ENCODE measurements around the gene SZT2.

The SZT2 gene

DNA sequence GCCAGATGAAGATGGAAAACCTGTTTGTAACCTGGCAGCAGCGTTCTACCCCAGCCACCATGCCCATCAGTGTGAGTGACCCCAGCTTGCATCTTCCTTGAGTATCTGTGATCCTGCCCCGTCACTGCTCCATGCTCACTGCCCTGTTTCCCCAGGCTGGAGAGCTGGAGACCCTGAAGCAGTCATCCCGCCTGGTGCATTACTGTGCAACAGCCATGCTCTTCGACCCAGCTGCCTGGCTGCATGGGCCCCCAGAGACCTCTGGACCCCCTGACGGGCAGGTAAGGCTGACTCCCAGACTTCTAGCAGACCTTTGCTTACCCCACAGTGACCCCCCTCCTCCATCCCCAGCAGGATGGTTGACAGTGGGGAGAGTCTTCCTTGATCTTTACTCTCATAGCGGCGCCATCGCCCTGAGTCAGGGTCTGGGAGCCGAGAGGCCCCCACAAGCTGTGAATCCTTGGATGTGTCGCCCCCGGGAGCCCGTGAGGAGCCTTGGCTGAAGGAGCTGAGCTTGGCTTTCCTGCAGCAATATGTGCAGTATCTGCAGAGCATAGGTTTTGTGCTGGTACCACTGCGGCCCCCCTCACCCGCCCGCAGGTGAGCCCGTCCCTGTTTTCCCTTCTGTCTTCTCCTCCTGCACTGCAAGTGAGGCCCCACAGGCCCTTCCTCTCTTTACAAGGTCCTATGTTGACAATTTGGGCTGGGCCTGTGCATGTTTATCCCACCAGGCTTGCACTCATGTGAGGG lies 53.7 kb downstream of the SZT2 start:
- TF ChIP-seq CTCF (IDR thresholded peaks at IDR 0.05; ENCODE audit: extremely low read depth, insufficient read depth, missing control alignments), result no peak
- no peak for DNase-seq (ENCODE audit: low spot score)
- in situ Hi-C loops (cut with MboI; ENCODE audit: low pct_unique_long_range_greater_than_20kb, low sequenced_read_pairs, unreplicated experiment), result no loop called here

DNA sequence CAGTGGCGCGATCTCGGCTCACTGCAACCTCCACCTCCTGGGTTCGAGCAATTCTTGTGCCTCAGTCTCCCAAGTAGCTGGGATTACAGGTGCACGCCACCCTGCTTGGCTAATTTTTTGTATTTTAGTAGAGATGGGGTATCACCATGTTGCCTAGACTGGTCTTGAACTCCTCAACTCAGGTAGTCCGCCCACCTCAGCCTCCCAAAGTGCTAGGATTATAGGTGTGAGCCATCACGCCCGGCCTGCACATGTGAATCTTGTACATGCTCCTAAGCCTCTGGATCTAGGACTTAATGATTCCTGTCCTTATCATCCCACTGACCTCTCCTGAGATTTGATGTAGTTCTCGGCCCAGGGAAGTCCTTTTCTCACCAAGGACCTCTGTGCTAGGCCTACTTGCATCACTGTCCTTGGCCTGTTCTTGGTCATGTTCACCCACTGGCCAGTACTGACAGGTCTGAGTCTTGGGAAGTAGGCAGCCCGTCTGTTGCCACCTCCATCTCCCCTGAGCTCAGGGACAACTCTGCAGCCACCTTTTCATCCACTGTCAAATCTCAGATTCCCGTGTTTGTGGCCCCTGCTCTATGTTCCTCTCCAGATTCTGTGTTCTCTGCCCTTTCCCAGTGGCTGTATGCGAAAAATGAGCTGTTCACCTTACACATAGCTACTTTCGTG lies 54.6 kb downstream of the SZT2 start:
- in situ Hi-C loops (cut with MboI; ENCODE audit: low pct_unique_long_range_greater_than_20kb, low sequenced_read_pairs, unreplicated experiment), result no loop called here
- no peak for DNase-seq (ENCODE audit: low spot score)
- TF ChIP-seq CTCF (IDR thresholded peaks at IDR 0.05; ENCODE audit: extremely low read depth, insufficient read depth, missing control alignments), result no peak

GRCh38 chr1:43444836-43445235 lies 55.1 kb downstream of the SZT2 start:
- in situ Hi-C loops (cut with MboI; ENCODE audit: low pct_unique_long_range_greater_than_20kb, low sequenced_read_pairs, unreplicated experiment), result no loop called here
- no peak for DNase-seq (ENCODE audit: low spot score)
- TF ChIP-seq CTCF (IDR thresholded peaks at IDR 0.05; ENCODE audit: extremely low read depth, insufficient read depth, missing control alignments), result no peak

DNA sequence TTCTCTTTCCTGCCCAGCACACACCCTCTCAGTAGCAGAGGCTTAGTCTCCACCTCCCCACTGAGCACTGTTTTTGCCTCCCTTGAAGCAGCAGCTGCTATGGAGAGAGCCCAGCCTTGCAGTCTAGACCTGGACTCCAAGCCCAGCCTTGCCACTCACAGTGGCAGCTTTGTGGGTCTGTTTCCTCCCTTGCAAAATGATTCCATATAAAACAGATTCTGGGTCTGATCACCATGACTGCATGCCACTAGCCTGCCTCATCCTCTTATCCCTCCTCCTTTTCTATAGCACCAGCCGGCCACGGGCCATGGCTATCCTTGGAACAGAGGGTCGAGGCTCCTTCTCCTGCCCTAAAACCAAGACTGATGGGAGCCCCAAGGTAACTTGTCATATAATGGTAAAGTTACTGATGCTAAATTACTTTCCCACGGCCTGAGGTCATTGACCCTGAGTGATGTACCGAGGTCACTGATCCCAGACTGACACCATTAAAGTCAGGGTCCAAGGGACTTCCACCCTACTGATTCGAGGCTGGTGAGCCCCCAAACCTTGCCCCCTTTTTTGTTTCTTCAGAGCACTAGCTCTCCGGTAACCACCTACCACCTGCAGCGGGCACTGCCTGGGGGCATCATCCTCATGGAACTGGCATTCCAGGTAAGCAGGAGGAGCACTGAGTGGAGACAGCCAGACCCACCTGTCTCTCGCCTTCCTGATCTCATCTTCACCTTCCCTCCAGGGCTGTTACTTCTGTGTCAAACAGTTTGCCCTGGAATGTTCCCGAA lies 56.1 kb downstream of the SZT2 start:
- DNase-seq (ENCODE audit: low spot score), result no peak
- in situ Hi-C loops (cut with MboI; ENCODE audit: low pct_unique_long_range_greater_than_20kb, low sequenced_read_pairs, unreplicated experiment), result no loop called here
- no peak for TF ChIP-seq CTCF (IDR thresholded peaks at IDR 0.05; ENCODE audit: extremely low read depth, insufficient read depth, missing control alignments)

DNA sequence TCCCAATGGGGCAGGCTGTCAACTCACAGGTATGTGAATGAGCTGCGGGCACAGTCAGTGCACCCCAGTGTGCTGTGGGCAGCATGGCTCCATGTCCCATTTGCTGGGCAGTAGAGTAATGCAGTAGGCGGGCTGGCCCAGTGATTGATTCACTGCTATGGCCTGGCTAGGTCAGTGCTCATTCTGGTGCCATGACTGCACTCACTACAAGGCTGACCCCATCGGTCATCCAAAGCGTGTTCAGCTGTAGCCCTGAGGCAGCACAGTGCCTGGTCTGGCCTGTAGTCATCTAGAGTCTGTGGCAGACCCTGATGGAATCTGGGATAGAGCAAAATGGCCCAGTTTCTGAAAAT lies 56.7 kb downstream of the SZT2 start:
- in situ Hi-C loops (cut with MboI; ENCODE audit: low pct_unique_long_range_greater_than_20kb, low sequenced_read_pairs, unreplicated experiment), result no loop called here
- no peak for DNase-seq (ENCODE audit: low spot score)
- no peak for TF ChIP-seq CTCF (IDR thresholded peaks at IDR 0.05; ENCODE audit: extremely low read depth, insufficient read depth, missing control alignments)

- no peak for DNase-seq (ENCODE audit: low spot score)
- TF ChIP-seq CTCF (IDR thresholded peaks at IDR 0.05; ENCODE audit: extremely low read depth, insufficient read depth, missing control alignments), result no peak
- in situ Hi-C loops (cut with MboI; ENCODE audit: low pct_unique_long_range_greater_than_20kb, low sequenced_read_pairs, unreplicated experiment), result no loop called here
These were observed 57.5 kb downstream of the SZT2 start for GRCh38 chr1:43446881-43447835.
